ENCODE data around the gene TRPC4. TPM values are rescaled to one million over a fixed set of nuclear protein-coding genes. Genes with fewer than 3 reads are reported as not detected.

The TRPC4 gene
- total and polyA plus RNA-seq, 12 donors: 0.24 to 22.5 (median 0.78) TPM

- no peak overlapping the region for H3K4me3 ChIP-seq
- no peaks in the 10 kb centered on the region for H3K36me3 ChIP-seq (replicated peaks in 1 of 2)
- H3K9me3 ChIP-seq (replicated peaks in 1 of 3): no peaks in the 10 kb centered on the region
- no peaks in the 10 kb centered on the region for H3K4me1 ChIP-seq (replicated peaks in 1 of 2)
- no peak for TF ChIP-seq POLR2A (IDR thresholded peaks at IDR 0.05)
- no peak for TF ChIP-seq CTCF (IDR thresholded peaks at IDR 0.05)
- H3K27ac ChIP-seq: no peak overlapping the region
- intact Hi-C loops (cut with DNase I): no loop called here
- no peak for DNase-seq
- no peaks in the 10 kb centered on the region for H3K27me3 ChIP-seq
- WGBS, 4 donors: 77 to 90% (median 81%) methylated on average over 2 of the region's 2 CpGs
Observed at GRCh38 chr13:37884674-37885073, 15.1 kb upstream of the TRPC4 start.

- no peak overlapping the region for H3K27ac ChIP-seq
- TF ChIP-seq POLR2A (IDR thresholded peaks at IDR 0.05) (no peak), CTCF (IDR thresholded peaks at IDR 0.05) (no peak)
- intact Hi-C loops (cut with DNase I): no loop called here
- no peak for DNase-seq
- H3K4me1 ChIP-seq (replicated peaks in 1 of 2): no peaks in the 10 kb centered on the region
- WGBS, 4 donors: 75 to 81% (median 79%) methylated on average over 1 of the region's 1 CpG
- H3K4me3 ChIP-seq: no peak overlapping the region
- H3K9me3 ChIP-seq (replicated peaks in 1 of 3): no peaks in the 10 kb centered on the region
- no peaks in the 10 kb centered on the region for H3K36me3 ChIP-seq (replicated peaks in 1 of 2)
- H3K27me3 ChIP-seq: no peaks in the 10 kb centered on the region
Observed at GRCh38 chr13:37884026-37884425, 14.5 kb upstream of the TRPC4 start.

- Histone ChIP-seq H3K9me3 (replicated peaks in 1 of 3) (no peaks in the 10 kb centered on the region), H3K27ac (no peak overlapping the region), H3K4me3 (no peak overlapping the region), H3K27me3 (no peaks in the 10 kb centered on the region), H3K36me3 (replicated peaks in 1 of 2) (no peaks in the 10 kb centered on the region), H3K4me1 (replicated peaks in 1 of 2) (no peaks in the 10 kb centered on the region)
- 71 to 87% (median 79%) methylated on average over 3 of the region's 3 CpGs for WGBS, 4 donors
- intact Hi-C loops (cut with DNase I): no loop called here
- TF ChIP-seq CTCF (IDR thresholded peaks at IDR 0.05): no peak
- TF ChIP-seq POLR2A (IDR thresholded peaks at IDR 0.05): no peak
- no peak for DNase-seq
Observed at GRCh38 chr13:37878921-37879320, 9.3 kb upstream of the TRPC4 start.

- TF ChIP-seq POLR2A (IDR thresholded peaks at IDR 0.05): no peak
- no peak for DNase-seq
- Histone ChIP-seq H3K36me3 (replicated peaks in 1 of 2) (no peaks in the 10 kb centered on the region), H3K27ac (no peak overlapping the region), H3K9me3 (replicated peaks in 1 of 3) (no peaks in the 10 kb centered on the region), H3K4me1 (replicated peaks in 1 of 2) (no peaks in the 10 kb centered on the region), H3K27me3 (no peaks in the 10 kb centered on the region), H3K4me3 (no peak overlapping the region)
- WGBS, 4 donors: 85 to 97% (median 87%) methylated on average over 1 of the region's 1 CpG
- intact Hi-C loops (cut with DNase I): no loop called here
Observed at GRCh38 chr13:37878496-37878895, 8.9 kb upstream of the TRPC4 start.

GRCh38 chr13:37870895-37871550 is 1.5 kb upstream of the TRPC4 start:
- no peak for DNase-seq
- TF ChIP-seq CTCF (IDR thresholded peaks at IDR 0.05): no peak
- TF ChIP-seq POLR2A (IDR thresholded peaks at IDR 0.05): no peak
- H3K9me3 ChIP-seq (replicated peaks in 1 of 3): peaks cover 0 to 4% (median 0%) of the 10 kb centered on the region in 3 donors
- H3K36me3 ChIP-seq (replicated peaks in 1 of 2): no peaks in the 10 kb centered on the region
- intact Hi-C loops (cut with DNase I): no loop called here
- H3K27me3 ChIP-seq: peaks cover 14% of the 10 kb centered on the region
- no peak overlapping the region for H3K4me3 ChIP-seq
- WGBS, 4 donors: 51 to 65% (median 56%) methylated on average over 9 to 10 of the region's 10 CpGs
- no peak overlapping the region for H3K27ac ChIP-seq
- peaks cover 4 to 8% of the 10 kb centered on the region in 2 donors for H3K4me1 ChIP-seq (replicated peaks in 1 of 2)

Data from adrenal gland (tissue), 12 donors.